HepG2 (cell line): ENCODE data around the gene ADGRL3. TPM values are rescaled to one million over a fixed set of nuclear protein-coding genes. Genes with fewer than 3 reads are reported as not detected.

Source experiments
- ATAC-seq: fragments of 200-7000 bp; cut with Tn5 transposase; 3 replicates; pipeline ENCODE4 v1.9.1; 2020; ENCODE audit warnings: mild to moderate bottlenecking, moderate library complexity
- BruUV-seq: library from RNA; stranded (reverse); fragments of 400-500 nt; replicated peaks from 2 replicates; lab custom pipeline; 2021; lab: Mats Ljungman, UMichigan
- CTCF ChIA-PET: fragments of 300-600 bp; formaldehyde crosslinking; extraction: SDS; loops from one replicate; lab custom pipeline; 2021; ENCODE audit warnings: low total read pairs, inconsistent platforms, low intra/inter-chr PET ratio; lab: Yijun Ruan, JAX
- POLR2A ChIA-PET: fragments of 350-600 bp; sonication (Branson Sonifier 250); formaldehyde crosslinking; loops from one replicate; lab custom pipeline; 2020; ENCODE audit warnings: antibody characterized with exemption, inconsistent platforms; lab: Yijun Ruan, JAX
- DNase-seq: peaks from one replicate; pipeline ENCODE4 v3.0.0-alpha.2; 2015; ENCODE audit warnings: low spot score
- FAIRE-seq: peaks from 3 replicates; lab custom pipeline; 2011; peaks lifted over from hg19 to GRCh38; lab: Jason Lieb, UNC
- H2AFZ ChIP-seq: one replicate; pipeline ENCODE4 v1.6.1; 2011; ENCODE audit warnings: low read length, inconsistent platforms
- H3K27ac ChIP-seq: fragments of 300-600 bp; 3 replicates; pipeline ENCODE4 v1.8.0; 2011; ENCODE audit warnings: mixed run types, mild to moderate bottlenecking, mixed read lengths, low read length, inconsistent platforms; ENCODE audit not compliant: insufficient read depth; ENCODE audit errors: extremely low read length
- H3K27me3 ChIP-seq, 2 experiments: fragments of 200-600 bp in 1 of 2; 2 replicates in 1 of 2; 3 replicates in 1 of 2; pipeline versions ENCODE4 v1.6.0 to v1.8.0; 2011; ENCODE audit warnings: low read length in 2 of 2, mild to moderate bottlenecking in 2 of 2, moderate library complexity in 2 of 2, inconsistent platforms in 1 of 2; ENCODE audit not compliant: insufficient read depth in 2 of 2, control insufficient read depth in 1 of 2
- H3K36me3 ChIP-seq, 2 experiments: fragments of 200-600 bp in 1 of 2; replicated peaks in 1 of 2; 2 replicates in 1 of 2; 3 replicates in 1 of 2; pipeline versions ENCODE4 v1.5.1 to v1.8.0; 2011; ENCODE audit warnings: low read length in 2 of 2, inconsistent platforms in 1 of 2; ENCODE audit not compliant: insufficient read depth in 2 of 2, control insufficient read depth in 1 of 2
- H3K4me1 ChIP-seq: 2 replicates; pipeline ENCODE4 v1.5.1; 2012; ENCODE audit warnings: low read length, inconsistent platforms; ENCODE audit not compliant: insufficient read depth
- H3K4me2 ChIP-seq: 2 replicates; pipeline ENCODE4 v1.6.0; 2011; ENCODE audit warnings: low read depth, low read length, inconsistent platforms
- H3K4me3 ChIP-seq, 3 experiments: fragments of 200-600 bp in 1 of 3; sonication (generic), shearing (Covaris generic) in 1 of 3; replicated peaks in 1 of 3; 2 replicates each; pipeline ENCODE4 v1.5.1; 2011 to 2016; ENCODE audit warnings: low read length in 3 of 3, inconsistent platforms in 2 of 3, low read depth in 2 of 3, mild to moderate bottlenecking in 2 of 3, control low read depth in 1 of 3, mixed read lengths in 1 of 3; ENCODE audit not compliant: insufficient read depth in 1 of 3
- H3K79me2 ChIP-seq: one replicate; pipeline ENCODE4 v1.6.1; 2011; ENCODE audit warnings: low read length, inconsistent platforms; ENCODE audit not compliant: insufficient read depth
- H3K9ac ChIP-seq: 2 replicates; pipeline ENCODE4 v1.6.0; 2011; ENCODE audit warnings: mild to moderate bottlenecking, low read depth, low read length, inconsistent platforms; ENCODE audit not compliant: insufficient read depth
- H3K9me3 ChIP-seq: 2 replicates; pipeline ENCODE4 v1.5.1; 2012; ENCODE audit warnings: mild to moderate bottlenecking, low read length
- H4K20me1 ChIP-seq: 2 replicates; pipeline ENCODE4 v1.6.0; 2011; ENCODE audit warnings: inconsistent platforms, mild to moderate bottlenecking, low read length, moderate library complexity; ENCODE audit not compliant: insufficient read depth
- ATF2 ChIP-seq: sonication (generic); formaldehyde crosslinking; IDR thresholded peaks from 2 replicates; pipeline ENCODE4 v1.4.0; 2020; ENCODE audit warnings: missing genetic modification reagents
- IKZF4 ChIP-seq: sonication (generic); formaldehyde crosslinking; IDR thresholded peaks from 2 replicates; pipeline ENCODE4 v1.5.1; 2020; ENCODE audit warnings: borderline replicate concordance, mild to moderate bottlenecking, low read depth, missing genetic modification reagents; ENCODE audit errors: not compliant biosample characterization
- KAT7 ChIP-seq: IDR thresholded peaks from 2 replicates; pipeline ENCODE4 v1.6.1; 2018; ENCODE audit warnings: borderline replicate concordance, missing compliant biosample characterization
- KLF16 ChIP-seq, 2 experiments: sonication (generic) in 1 of 2; formaldehyde crosslinking in 1 of 2; IDR thresholded peaks; 2 replicates each; pipeline versions ENCODE4 v1.6.1 to v1.8.0; 2016 to 2023; ENCODE audit warnings: missing genetic modification reagents in 2 of 2, missing compliant biosample characterization in 1 of 2
- KLF6 ChIP-seq: IDR thresholded peaks from 2 replicates; pipeline ENCODE4 v1.8.0; 2016; ENCODE audit warnings: missing biosample characterization, missing genetic modification reagents
- NFE2L2 ChIP-seq: fragments of 150-350 bp; IDR thresholded peaks from 2 replicates; pipeline ENCODE4 v1.6.1; 2014; ENCODE audit warnings: low read length
- NFYC ChIP-seq: IDR thresholded peaks from 2 replicates; pipeline ENCODE4 v1.6.1; 2016; ENCODE audit warnings: missing genetic modification reagents, missing compliant biosample characterization
- PAWR ChIP-seq: sonication (generic); formaldehyde crosslinking; IDR thresholded peaks from 2 replicates; pipeline ENCODE4 v1.4.0; 2020; ENCODE audit warnings: missing genetic modification reagents, mild to moderate bottlenecking, borderline replicate concordance
- WIZ ChIP-seq: sonication (generic); formaldehyde crosslinking; IDR thresholded peaks from 2 replicates; pipeline ENCODE4 v1.5.1; 2020; ENCODE audit warnings: mild to moderate bottlenecking, missing genetic modification reagents
- ZNF768 ChIP-seq: sonication (generic); formaldehyde crosslinking; IDR thresholded peaks from 2 replicates; pipeline ENCODE4 v1.4.0; 2020; ENCODE audit warnings: missing genetic modification reagents
- WGBS: methylation state at CpG from one replicate; pipeline ENCODE4 v1.1.6; 2017; ENCODE audit warnings: low lambda C conversion rate; 5-methylcytosine and 5-hydroxymethylcytosine counted together
- in situ Hi-C: cut with HindIII; loops from 2 replicates; pipeline ENCODE4 v1.10.0; 2017; ENCODE audit warnings: low pct_unique_long_range_greater_than_20kb; ENCODE audit not compliant: extremely low pct_ligation_motif_present
- intact Hi-C: fragments of 100-400 bp; cut with micrococcal nuclease; formaldehyde crosslinking; loops from one replicate; pipeline ENCODE4 v1.10.0; 2022; ENCODE audit not compliant: unreplicated experiment
- polyA plus RNA-seq, 8 experiments: library from polyadenylated mRNA; depleted of rRNA in 3 of 8; stranded (reverse) in 7 of 8; unstranded in 1 of 8; fragments of >200 nt; fragmentation: Illumina TruSeq in 4 of 8; extraction: Trizol in 4 of 8; gene quantifications; 2 replicates each; pipeline versions ENCODE4 v1.2.1 to v1.2.3, GENCODE V29; 2011 to 2016; ENCODE audit warnings: low read depth in 4 of 8, missing spikeins in 1 of 8, mixed read lengths in 1 of 8; ENCODE audit not compliant: insufficient read depth in 1 of 8
- total RNA-seq, 5 experiments: library from RNA; depleted of rRNA; stranded (reverse); fragments of >200 nt; fragmentation: Illumina TruSeq; extraction: Trizol; gene quantifications; 2 replicates each; pipeline ENCODE4 v1.2.3, GENCODE V29; 2016; ENCODE audit warnings: low read depth in 1 of 5

Gene ADGRL3
- total and polyA plus RNA-seq, 2 of the 13 experiments (the other 11 are each of a cell fraction or from before 2014, with no cell fraction given) = 0.04 to 0.05 TPM

- Histone ChIP-seq H3K27me3 (no peaks in the 10 kb centered on the region), H4K20me1 (no peaks in the 10 kb centered on the region), H2AFZ (no peak overlapping the region), H3K9me3 (no peaks in the 10 kb centered on the region), H3K9ac (no peak overlapping the region), H3K4me2 (no peak overlapping the region), H3K4me3 (no peak overlapping the region), H3K79me2 (no peaks in the 10 kb centered on the region), H3K27ac (no peak overlapping the region), H3K4me1 (no peaks in the 10 kb centered on the region), H3K36me3 (no peaks in the 10 kb centered on the region)
- ChIA-PET CTCF (no interaction called here), POLR2A (no interaction called here)
- DNase-seq = no peak
- intact Hi-C loops = no loop called here
- TF ChIP-seq NFYC (CRISPR knock-in tag) (no peak), ZNF768 (no peak), IKZF4 (CRISPR knock-in tag) (no peak), ATF2 (CRISPR knock-in tag) (no peak), WIZ (CRISPR knock-in tag) (no peak), NFE2L2 (no peak), KAT7 (CRISPR knock-in tag) (no peak), KLF6 (CRISPR knock-in tag) (no peak), PAWR (CRISPR knock-in tag) (no peak), KLF16 (CRISPR knock-in tag; IDR thresholded peaks at IDR 0.05) (no peak)
- WGBS = 0% methylated on average over 4 of the region's 4 CpGs
- ATAC-seq = no peak
- BruUV-seq = no TSS peak
- in situ Hi-C loops = no loop called here
- no peak for FAIRE-seq
Observed at GRCh38 chr4:61740886-61741285, 540.8 kb downstream of the ADGRL3 start.
